ENCODE data around the gene C2orf72.

C2orf72 gene

GRCh38 chr2:231037202-231037730 is at the start of gene C2orf72:
C2orf72 (plus strand) TSS chr2:231037523; CDS start chr2:231037566, 43 bp downstream.
- Mint-ChIP-seq H3K36me3 (no peaks in the 10 kb centered on the region), H3K4me3 (peak within 1 kb of the TSS; percentile 22), H3K9me3 (no peaks in the 10 kb centered on the region), H3K27me3 (peaks cover 86% of the 10 kb centered on the region), H3K4me1 (peaks cover 2% of the 10 kb centered on the region), H3K27ac (no peak within 1 kb of the TSS)
- CTCF ChIA-PET, result interaction anchor here (2.8 kb wide), 1 partner anchor 16 kb away, joined by 9 read pairs; no protein-coding TSS in a partner anchor
- no peak for DNase-seq

GRCh38 chr2:230989731-230990130 is 47.6 kb upstream of the C2orf72 start:
- CTCF ChIA-PET, result interaction anchor here (0.5 to 9.8 kb wide), 7 partner anchors 59 to 289 kb away, joined by 3 to 193 read pairs (median 3); no protein-coding TSS in a partner anchor
- Mint-ChIP-seq H3K9me3 (no peaks in the 10 kb centered on the region), H3K27ac (no peak overlapping the region), H3K36me3 (no peaks in the 10 kb centered on the region), H3K4me1 (peaks cover 17% of the 10 kb centered on the region), H3K4me3 (no peak overlapping the region), H3K27me3 (peaks cover 82% of the 10 kb centered on the region)
- DNase-seq, result no peak

DNA sequence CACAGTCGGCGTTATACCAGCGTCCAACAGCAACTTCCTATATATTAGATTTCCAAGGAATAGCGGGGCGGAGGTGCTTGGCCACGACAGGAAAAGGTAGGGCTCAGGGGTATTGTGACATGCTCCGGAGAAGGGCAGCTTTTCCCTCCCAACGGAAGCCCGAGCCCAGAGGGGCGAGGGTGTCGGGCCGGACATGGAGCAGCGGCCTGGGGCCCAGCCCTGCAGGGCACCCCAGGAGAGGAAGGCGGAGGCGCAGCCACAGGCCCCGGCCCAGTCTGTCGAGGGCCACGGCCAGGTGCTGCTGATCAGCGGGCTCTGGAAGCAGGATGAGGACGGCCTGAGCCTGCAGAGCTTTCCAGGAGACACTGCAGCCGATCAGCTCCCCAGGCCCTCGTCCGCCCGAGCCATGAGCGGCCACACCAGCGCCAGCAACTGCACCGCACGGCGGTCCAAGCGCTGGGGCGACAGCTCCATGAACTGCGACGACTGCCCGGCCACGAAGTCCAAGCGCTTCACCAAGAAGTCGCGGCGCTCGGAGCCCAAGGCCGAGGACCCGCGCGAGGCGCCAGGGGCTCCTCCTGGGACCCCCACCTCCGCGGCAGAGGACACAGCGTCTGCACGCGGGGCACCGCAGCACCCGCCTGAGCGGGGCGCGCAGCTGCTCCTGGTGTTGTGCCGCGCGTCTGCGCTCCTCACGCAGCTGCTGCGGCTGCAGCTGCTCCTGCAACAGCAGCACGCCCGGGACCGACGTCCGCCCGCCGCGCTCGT is 47.0 kb upstream of the C2orf72 start:
- Mint-ChIP-seq H3K27me3 (peaks cover 88% of the 10 kb centered on the region), H3K9me3 (no peaks in the 10 kb centered on the region), H3K4me3 (no peak overlapping the region), H3K4me1 (peaks cover 11% of the 10 kb centered on the region), H3K36me3 (no peaks in the 10 kb centered on the region), H3K27ac (no peak overlapping the region)
- DNase-seq, result no peak
- CTCF ChIA-PET, result interaction anchor here (0.5 to 9.8 kb wide), 4 partner anchors 88 to 289 kb away, joined by 3 to 193 read pairs (median 46); no protein-coding TSS in a partner anchor

- Mint-ChIP-seq H3K4me3 (no peak overlapping the region), H3K36me3 (no peaks in the 10 kb centered on the region), H3K4me1 (peaks cover 7% of the 10 kb centered on the region), H3K9me3 (no peaks in the 10 kb centered on the region), H3K27me3 (peaks cover 88% of the 10 kb centered on the region), H3K27ac (no peak overlapping the region)
- CTCF ChIA-PET, result interaction anchor here (1.5 to 9.8 kb wide), 4 partner anchors 89 to 167 kb away, joined by 3 to 193 read pairs (median 46); no protein-coding TSS in a partner anchor
- no peak for DNase-seq
These were observed 46.5 kb upstream of the C2orf72 start for GRCh38 chr2:230990899-230991150.

- Mint-ChIP-seq H3K36me3 (no peaks in the 10 kb centered on the region), H3K4me1 (peaks cover 6% of the 10 kb centered on the region), H3K27me3 (peaks cover 94% of the 10 kb centered on the region), H3K27ac (no peak overlapping the region), H3K4me3 (no peak overlapping the region), H3K9me3 (no peaks in the 10 kb centered on the region)
- no peak for DNase-seq
- CTCF ChIA-PET, result interaction anchor here (0.8 to 2.2 kb wide), 4 partner anchors 89 to 167 kb away, joined by 3 to 7 read pairs (median 4); no protein-coding TSS in a partner anchor
These were observed 45.7 kb upstream of the C2orf72 start for GRCh38 chr2:230991598-230991997.

DNA sequence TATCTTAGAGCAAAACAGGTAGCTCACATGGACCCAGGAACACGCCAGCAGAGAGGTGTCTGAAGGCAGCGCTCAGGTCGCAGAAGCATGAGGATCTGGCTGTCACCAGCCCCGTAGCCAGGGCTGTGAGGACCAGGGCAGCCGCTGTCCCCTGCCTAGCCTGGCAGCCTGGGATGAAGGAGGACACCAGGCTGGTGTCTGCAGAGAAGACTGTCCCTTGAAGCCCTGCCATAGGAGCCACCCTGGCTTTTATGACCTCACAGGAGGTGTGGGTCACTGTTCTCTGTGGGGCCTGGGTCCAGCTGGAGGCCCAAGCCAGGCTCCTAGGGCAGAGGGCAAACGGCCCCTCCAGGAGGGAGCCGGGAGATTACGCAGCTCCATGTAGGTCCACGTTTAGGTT is 41.5 kb upstream of the C2orf72 start, which contains the start of gene SPATA3:
TSS of gene SPATA3 (plus strand) at position 301 of the 400 bp plus-strand sequence. CDS start 113 bp downstream, outside the sequence.
- no peaks in the 10 kb centered on the region for H3K36me3 Mint-ChIP-seq
- no peak within 1 kb of the TSS for H3K4me3 Mint-ChIP-seq
- H3K27ac Mint-ChIP-seq, result no peak within 1 kb of the TSS
- H3K27me3 Mint-ChIP-seq, result peaks cover 75% of the 10 kb centered on the region
- no peak for DNase-seq
- H3K9me3 Mint-ChIP-seq, result no peaks in the 10 kb centered on the region
- CTCF ChIA-PET, result interaction anchor here (0.6 to 1.2 kb wide), 3 partner anchors 11 to 170 kb away, joined by 3 to 4 read pairs (median 4); no protein-coding TSS in a partner anchor
- H3K4me1 Mint-ChIP-seq, result no peaks in the 10 kb centered on the region

DNA sequence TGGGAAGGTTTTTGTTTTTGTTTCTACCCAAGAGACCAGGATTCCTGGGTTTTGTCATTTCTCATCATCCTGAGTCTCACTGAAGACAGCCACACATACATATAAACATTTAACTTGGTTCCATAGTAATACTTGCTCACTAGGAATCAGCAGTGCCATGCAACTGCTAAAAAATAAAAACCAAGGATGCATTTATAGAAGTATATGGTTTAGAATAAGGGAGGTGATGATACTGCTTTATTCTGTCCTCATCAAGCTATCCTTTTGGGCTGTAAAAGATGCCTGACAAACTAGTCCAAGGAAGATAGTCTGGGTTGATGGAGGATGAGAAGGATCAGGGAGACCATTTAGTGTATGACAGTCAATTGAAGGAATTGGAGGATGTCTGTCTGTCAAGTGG is 40.7 kb upstream of the C2orf72 start:
- no peak overlapping the region for H3K4me3 Mint-ChIP-seq
- H3K27ac Mint-ChIP-seq, result no peak overlapping the region
- H3K27me3 Mint-ChIP-seq, result peaks cover 75% of the 10 kb centered on the region
- no peaks in the 10 kb centered on the region for H3K36me3 Mint-ChIP-seq
- no peak for DNase-seq
- no peaks in the 10 kb centered on the region for H3K4me1 Mint-ChIP-seq
- H3K9me3 Mint-ChIP-seq, result no peaks in the 10 kb centered on the region
- CTCF ChIA-PET, result interaction anchor here (0.6 to 1.2 kb wide), 2 partner anchors 83 to 171 kb away, joined by 3 to 4 read pairs; no protein-coding TSS in a partner anchor

- H3K9me3 Mint-ChIP-seq, result no peaks in the 10 kb centered on the region
- H3K36me3 Mint-ChIP-seq, result no peaks in the 10 kb centered on the region
- peaks cover 71% of the 10 kb centered on the region for H3K27me3 Mint-ChIP-seq
- no peaks in the 10 kb centered on the region for H3K4me1 Mint-ChIP-seq
- no peak overlapping the region for H3K27ac Mint-ChIP-seq
- H3K4me3 Mint-ChIP-seq, result no peak overlapping the region
- CTCF ChIA-PET, result no interaction called here
- DNase-seq, result no peak
These were observed 38.4 kb upstream of the C2orf72 start for GRCh38 chr2:230998882-230999281.

GRCh38 chr2:230999477-230999876 is 37.8 kb upstream of the C2orf72 start:
- no peak for DNase-seq
- Mint-ChIP-seq H3K4me1 (no peaks in the 10 kb centered on the region), H3K9me3 (no peaks in the 10 kb centered on the region), H3K27ac (no peak overlapping the region), H3K27me3 (peaks cover 70% of the 10 kb centered on the region), H3K4me3 (no peak overlapping the region), H3K36me3 (no peaks in the 10 kb centered on the region)
- CTCF ChIA-PET, result no interaction called here

DNA sequence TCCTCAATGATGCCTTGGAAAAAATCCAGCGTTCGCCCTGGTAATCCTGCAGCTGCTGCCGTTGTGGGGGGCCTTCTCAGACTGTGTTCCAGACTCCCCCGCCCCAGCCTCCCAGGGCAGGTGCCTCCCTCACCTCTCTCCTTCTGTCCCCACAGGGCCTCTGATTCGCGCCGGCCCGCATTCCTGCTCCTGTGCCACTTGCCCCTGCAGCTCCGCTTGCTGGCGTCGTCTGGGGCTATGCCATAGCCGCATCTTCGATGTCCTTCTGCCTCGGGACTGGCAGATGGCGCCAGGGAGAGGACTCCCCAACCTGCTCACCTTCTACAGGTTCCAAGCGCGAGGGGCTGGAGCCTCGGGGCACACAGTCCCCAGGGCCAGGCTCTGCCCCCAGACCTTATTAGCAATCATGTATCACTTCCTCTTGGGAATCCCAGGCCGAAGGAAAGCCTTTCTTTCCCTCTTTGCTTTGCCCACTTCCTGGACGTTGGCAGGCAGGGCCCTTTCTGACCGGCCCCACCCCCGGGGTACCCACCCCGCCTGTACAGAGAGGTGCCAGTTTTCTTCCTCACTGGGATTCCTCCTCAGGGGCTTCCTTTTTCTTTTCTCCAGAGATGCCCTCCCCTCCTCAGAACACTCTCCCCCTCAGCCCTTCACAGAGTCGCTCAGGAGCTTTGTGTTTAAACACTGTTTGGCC is 37.0 kb upstream of the C2orf72 start:
- H3K27ac Mint-ChIP-seq, result no peak overlapping the region
- peaks cover 67% of the 10 kb centered on the region for H3K27me3 Mint-ChIP-seq
- no peak overlapping the region for H3K4me3 Mint-ChIP-seq
- H3K4me1 Mint-ChIP-seq, result no peaks in the 10 kb centered on the region
- H3K36me3 Mint-ChIP-seq, result no peaks in the 10 kb centered on the region
- H3K9me3 Mint-ChIP-seq, result peaks cover 6% of the 10 kb centered on the region
- no peak for DNase-seq
- CTCF ChIA-PET, result no interaction called here

- Mint-ChIP-seq H3K4me1 (no peaks in the 10 kb centered on the region), H3K27me3 (peaks cover 61% of the 10 kb centered on the region), H3K27ac (no peak overlapping the region), H3K4me3 (no peak overlapping the region), H3K9me3 (peaks cover 8% of the 10 kb centered on the region), H3K36me3 (no peaks in the 10 kb centered on the region)
- CTCF ChIA-PET, result no interaction called here
- no peak for DNase-seq
These were observed 36.3 kb upstream of the C2orf72 start for GRCh38 chr2:231001036-231001435.

DNA sequence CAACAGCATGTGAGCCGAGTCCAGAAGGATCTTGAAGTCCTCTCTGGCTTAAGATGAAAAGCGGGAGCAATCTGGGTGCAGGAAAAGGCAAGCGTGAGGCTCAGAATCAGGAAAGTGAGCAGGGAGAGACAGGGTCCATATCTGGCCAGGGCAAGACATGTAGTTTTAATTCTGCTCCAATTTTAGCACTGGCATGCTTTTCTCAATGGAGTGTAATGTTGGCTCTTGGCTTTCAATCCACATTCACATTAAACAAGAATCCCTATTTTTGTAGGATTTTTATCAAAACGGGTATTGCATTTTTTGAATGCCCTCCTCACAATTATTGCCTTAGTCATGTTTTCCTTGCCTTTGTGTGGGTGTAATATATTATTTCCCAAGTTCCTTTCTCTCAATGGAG is 35.4 kb upstream of the C2orf72 start:
- Mint-ChIP-seq H3K4me1 (no peaks in the 10 kb centered on the region), H3K9me3 (peaks cover 8% of the 10 kb centered on the region), H3K36me3 (no peaks in the 10 kb centered on the region), H3K27ac (no peak overlapping the region), H3K27me3 (peaks cover 58% of the 10 kb centered on the region), H3K4me3 (no peak overlapping the region)
- CTCF ChIA-PET, result no interaction called here
- DNase-seq, result no peak

DNA sequence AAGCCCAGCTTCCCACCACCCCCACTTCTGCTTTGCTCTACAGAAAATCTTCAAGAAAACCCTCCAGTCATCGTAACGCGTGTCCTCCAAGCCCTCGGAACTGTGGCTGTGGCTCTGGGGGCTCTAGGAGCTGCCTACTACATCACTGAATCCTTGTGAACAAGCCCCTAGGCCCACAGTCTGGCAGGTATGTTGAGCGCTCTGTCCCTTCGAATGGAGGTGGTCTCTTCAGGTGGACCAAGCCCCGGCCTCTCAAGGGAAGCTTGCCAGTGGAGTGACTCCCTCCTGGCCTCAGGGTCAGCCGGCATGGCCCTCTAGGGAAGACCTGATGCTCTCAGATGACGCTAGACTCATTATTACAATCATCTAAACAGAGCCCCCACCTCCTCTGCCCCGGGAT is 34.7 kb upstream of the C2orf72 start:
- Mint-ChIP-seq H3K9me3 (peaks cover 8% of the 10 kb centered on the region), H3K27ac (no peak overlapping the region), H3K4me1 (no peaks in the 10 kb centered on the region), H3K4me3 (no peak overlapping the region), H3K36me3 (no peaks in the 10 kb centered on the region), H3K27me3 (peaks cover 56% of the 10 kb centered on the region)
- CTCF ChIA-PET, result interaction anchor here (0.8 to 1.1 kb wide), 2 partner anchors 15 to 208 kb away, joined by 3 read pairs; no protein-coding TSS in a partner anchor
- no peak for DNase-seq

DNA sequence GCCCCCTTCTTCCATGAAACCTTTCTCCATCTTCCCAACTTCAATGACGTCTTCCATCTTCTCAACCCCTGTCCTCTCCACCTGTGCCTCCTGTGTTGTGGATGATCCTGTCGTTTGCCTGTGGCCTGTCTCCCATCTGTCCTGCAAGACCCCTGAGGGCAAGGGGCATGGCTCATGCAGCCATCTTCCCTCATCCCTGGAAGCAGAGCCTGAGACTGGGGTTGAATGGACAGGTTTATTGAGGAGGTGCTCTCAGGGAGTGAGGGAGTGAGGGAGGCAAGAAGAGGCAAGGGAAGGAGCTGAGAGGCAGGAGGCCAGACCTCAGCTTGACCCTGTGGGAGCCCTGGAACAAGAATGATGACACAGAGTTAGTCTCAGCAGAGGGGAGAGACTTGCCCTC is 34.1 kb upstream of the C2orf72 start:
- H3K4me3 Mint-ChIP-seq, result no peak overlapping the region
- H3K9me3 Mint-ChIP-seq, result peaks cover 8% of the 10 kb centered on the region
- no peaks in the 10 kb centered on the region for H3K36me3 Mint-ChIP-seq
- H3K27ac Mint-ChIP-seq, result no peak overlapping the region
- no peaks in the 10 kb centered on the region for H3K4me1 Mint-ChIP-seq
- peaks cover 58% of the 10 kb centered on the region for H3K27me3 Mint-ChIP-seq
- CTCF ChIA-PET, result interaction anchor here (0.8 to 1.1 kb wide), 2 partner anchors 16 to 207 kb away, joined by 3 read pairs; no protein-coding TSS in a partner anchor
- DNase-seq, result no peak
